ENCODE results near the gene CELF3. TPM values are rescaled to one million over a fixed set of nuclear protein-coding genes. Genes with fewer than 3 reads are reported as not detected.

The CELF3 gene
- total RNA-seq, 2 donors from 2014 or later, result 0.34 TPM; not detected in 1

DNA sequence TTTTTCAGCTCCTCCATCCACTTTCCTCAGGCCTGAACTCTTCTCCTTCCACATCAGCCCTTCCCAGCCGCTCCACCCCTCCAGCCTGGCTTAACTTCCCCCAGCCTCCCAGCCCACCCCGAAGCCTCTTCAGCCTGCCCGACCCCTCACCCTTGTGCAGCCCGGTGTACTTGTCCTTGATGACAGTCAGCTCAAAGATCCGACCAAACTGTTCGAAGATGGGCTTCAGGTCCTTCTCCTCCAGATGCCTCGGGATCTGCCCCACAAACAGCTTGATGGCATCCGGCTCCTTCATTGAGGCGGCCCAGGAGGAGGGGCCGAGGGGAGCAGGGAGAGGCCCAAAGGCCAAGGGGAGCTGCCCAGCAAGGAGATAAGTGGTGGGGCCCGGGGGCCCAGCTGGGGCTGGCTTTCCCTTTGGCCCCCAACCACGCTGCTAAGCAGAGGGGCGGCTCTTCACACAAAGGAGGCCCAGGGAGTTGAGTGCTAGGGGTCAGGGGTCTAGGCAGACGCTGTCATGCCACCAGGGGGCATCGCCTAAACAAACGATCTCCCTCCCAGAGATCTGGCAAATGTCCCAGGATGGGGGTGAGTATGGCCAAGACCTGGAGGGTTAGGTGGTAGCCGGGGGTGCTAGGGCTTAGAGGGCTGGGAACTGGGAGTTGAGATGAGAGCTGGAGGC is 738 bp downstream of the CELF3 start:
- peak overlapping the region; percentile 63 for H3K4me3 Mint-ChIP-seq
- H3K4me1 Mint-ChIP-seq, result peaks cover 16% of the 10 kb centered on the region
- peaks cover 82% of the 10 kb centered on the region for H3K27me3 Mint-ChIP-seq
- no peak overlapping the region for H3K27ac Mint-ChIP-seq
- H3K9me3 ChIP-seq (ENCODE audit: control insufficient read depth, low read length, poor library complexity, severe bottlenecking), result no peaks in the 10 kb centered on the region
- DNase-seq, result no peak
- peaks cover 10% of the 10 kb centered on the region for H3K36me3 Mint-ChIP-seq (ENCODE audit: low read depth)
- ATAC-seq, result no peak

DNA sequence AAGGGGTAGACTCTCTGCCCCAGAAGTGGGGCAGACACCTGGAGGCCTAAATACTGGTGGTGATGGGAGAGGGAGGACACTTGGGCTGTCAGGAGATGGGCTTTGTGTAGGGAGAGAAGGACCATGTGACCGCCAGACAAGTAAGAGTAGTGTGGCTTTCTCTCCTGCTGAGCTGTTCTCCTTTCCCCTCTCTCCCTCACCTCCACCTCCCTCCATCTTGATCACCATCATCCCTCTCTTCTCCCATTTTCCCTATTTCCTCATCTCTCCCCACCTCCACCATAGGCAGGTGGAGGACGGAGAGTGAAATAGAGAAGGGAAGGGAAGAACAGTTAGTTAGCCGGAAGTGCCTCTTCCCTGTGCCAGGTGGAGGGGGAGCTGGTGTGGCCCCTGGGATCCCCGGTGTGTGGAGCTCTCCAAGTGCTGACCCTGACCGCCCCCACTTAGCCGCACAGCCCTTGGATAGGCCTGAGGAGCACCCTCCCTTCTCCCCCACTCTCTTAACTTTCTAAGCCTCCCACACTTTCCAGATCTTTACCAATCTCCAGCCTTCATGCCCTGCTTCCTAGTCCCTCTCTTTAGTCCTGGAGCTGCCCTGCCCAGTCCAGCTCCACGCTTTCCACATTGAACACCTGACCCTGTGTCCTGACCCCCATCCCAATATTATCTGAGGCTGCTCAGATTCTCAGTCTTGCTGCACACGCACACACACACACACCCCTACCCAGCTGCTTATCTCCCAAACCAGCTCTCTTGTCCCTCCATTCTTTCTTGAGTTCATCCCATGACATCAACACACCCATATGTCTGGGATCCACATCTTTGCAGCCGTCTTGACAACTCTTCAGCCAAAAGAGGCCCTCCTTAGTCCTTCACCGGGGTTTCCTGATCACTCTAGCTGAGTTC is 1.5 kb downstream of the CELF3 start:
- Mint-ChIP-seq H3K36me3 (ENCODE audit: low read depth) (peaks cover 10% of the 10 kb centered on the region), H3K4me3 (peak overlapping the region; percentile 63), H3K27ac (no peak overlapping the region), H3K4me1 (peaks cover 9% of the 10 kb centered on the region), H3K27me3 (peaks cover 75% of the 10 kb centered on the region)
- ATAC-seq (no peak), DNase-seq (no peak)
- no peaks in the 10 kb centered on the region for H3K9me3 ChIP-seq (ENCODE audit: control insufficient read depth, low read length, poor library complexity, severe bottlenecking)

DNA sequence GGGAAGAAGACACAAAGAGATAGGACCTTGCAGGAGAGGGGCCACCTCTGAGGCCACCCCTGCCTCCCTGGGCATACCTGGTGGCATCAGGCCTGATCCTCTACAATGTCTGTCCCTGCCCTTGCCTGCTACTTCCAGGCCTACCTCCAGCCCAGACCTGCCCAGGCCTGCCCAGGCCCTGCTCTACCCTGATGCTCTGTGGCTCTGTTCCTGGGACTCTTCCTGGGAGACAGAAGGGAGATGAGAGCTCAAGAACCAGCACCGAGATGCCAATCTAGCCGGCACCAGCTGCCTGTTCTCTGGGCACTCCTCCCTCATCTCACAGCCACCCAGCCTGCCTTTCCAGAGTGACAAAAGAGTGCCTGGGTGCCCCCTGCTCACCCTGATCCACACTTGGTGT is 2.7 kb downstream of the CELF3 start:
- DNase-seq (no peak), ATAC-seq (no peak)
- no peaks in the 10 kb centered on the region for H3K9me3 ChIP-seq (ENCODE audit: control insufficient read depth, low read length, poor library complexity, severe bottlenecking)
- Mint-ChIP-seq H3K4me1 (peaks cover 9% of the 10 kb centered on the region), H3K4me3 (no peak overlapping the region), H3K36me3 (ENCODE audit: low read depth) (peaks cover 10% of the 10 kb centered on the region), H3K27ac (no peak overlapping the region), H3K27me3 (peaks cover 68% of the 10 kb centered on the region)

DNA sequence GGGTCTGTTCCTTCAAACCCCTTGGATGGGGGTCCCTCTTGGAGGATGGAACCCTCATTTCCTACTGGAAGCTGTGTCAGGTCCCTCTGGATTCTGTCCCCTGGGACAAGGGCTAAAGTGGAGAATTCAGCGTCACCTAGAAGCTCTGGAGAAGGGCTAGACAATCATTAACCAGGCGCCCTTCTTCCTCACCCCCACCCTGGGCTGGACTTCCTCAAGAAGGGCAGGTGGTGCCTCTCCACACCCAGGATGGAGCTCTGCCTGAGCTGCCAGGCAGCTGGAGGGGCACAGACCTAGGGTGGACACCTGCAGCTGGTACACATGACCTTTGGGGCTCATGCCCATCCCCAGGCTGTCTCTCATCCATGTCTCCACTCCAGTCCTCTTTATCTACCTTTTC is 3.6 kb downstream of the CELF3 start:
- Mint-ChIP-seq H3K27ac (no peak overlapping the region), H3K36me3 (ENCODE audit: low read depth) (peaks cover 10% of the 10 kb centered on the region), H3K27me3 (peaks cover 59% of the 10 kb centered on the region), H3K4me1 (peaks cover 9% of the 10 kb centered on the region), H3K4me3 (no peak overlapping the region)
- DNase-seq, result no peak
- no peaks in the 10 kb centered on the region for H3K9me3 ChIP-seq (ENCODE audit: control insufficient read depth, low read length, poor library complexity, severe bottlenecking)
- no peak for ATAC-seq

DNA sequence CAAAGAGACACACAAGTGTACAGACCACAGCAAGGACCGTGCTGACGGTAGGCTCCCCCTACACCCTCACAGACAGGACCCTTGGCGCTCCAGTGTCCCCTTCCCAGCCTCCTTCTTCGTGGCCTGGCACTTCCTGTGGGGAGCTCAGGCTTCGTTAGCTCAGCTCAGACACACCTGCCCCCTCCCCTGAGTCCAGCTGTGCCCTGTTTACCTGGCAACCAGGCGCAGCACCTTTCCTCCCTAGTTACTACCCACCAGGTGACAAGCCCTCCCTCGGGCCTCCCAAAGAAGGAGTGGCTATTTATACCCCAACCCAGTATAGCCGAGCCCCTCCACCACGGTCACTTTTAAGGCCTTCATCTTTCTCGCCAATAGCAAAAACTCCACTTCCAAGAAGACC is 4.7 kb downstream of the CELF3 start:
- Mint-ChIP-seq H3K4me3 (no peak overlapping the region), H3K27ac (no peak overlapping the region), H3K4me1 (peaks cover 6% of the 10 kb centered on the region), H3K27me3 (peaks cover 48% of the 10 kb centered on the region), H3K36me3 (ENCODE audit: low read depth) (peaks cover 10% of the 10 kb centered on the region)
- no peaks in the 10 kb centered on the region for H3K9me3 ChIP-seq (ENCODE audit: control insufficient read depth, low read length, poor library complexity, severe bottlenecking)
- ATAC-seq (no peak), DNase-seq (no peak)

DNA sequence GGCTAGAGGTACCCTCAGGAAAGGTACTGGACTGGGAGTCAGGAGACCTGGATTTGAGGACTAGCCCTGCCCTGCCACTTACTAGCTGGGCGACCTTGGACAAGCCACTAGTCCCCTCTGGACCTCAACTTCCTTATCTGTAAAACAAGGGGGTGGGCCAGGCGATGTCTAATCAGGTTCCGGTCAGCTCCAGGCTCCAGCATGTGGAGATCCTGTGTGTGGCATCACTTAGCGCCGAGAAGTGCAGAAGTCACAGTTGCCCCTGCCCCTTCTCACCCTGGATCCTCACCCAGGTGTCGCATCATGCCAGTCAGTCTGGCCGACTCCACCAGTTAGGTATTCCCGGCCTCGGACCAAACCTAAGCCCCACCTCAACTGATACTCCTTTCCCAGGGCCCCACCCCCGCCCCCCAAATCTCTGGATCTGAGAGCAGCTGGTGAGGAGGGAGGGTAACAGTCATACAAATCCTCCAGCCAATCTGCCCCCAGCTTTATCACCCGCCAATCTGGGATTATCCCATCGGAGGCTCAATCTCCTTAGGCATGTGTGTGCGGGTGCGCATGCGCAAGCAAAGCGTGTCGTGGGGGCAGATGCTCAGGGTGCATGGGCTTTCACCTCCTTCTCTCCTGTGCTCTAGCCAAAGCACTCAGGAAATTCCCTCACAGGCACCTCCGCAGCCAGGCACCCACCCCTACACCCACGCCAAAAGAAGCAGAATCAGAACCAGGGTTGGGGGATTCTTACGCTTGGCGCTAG is 5.4 kb downstream of the CELF3 start:
- no peaks in the 10 kb centered on the region for H3K9me3 ChIP-seq (ENCODE audit: control insufficient read depth, low read length, poor library complexity, severe bottlenecking)
- DNase-seq (no peak), ATAC-seq (no peak)
- H3K27ac Mint-ChIP-seq, result no peak overlapping the region
- H3K4me1 Mint-ChIP-seq, result peaks cover 6% of the 10 kb centered on the region
- peaks cover 45% of the 10 kb centered on the region for H3K27me3 Mint-ChIP-seq
- no peak overlapping the region for H3K4me3 Mint-ChIP-seq
- peaks cover 10% of the 10 kb centered on the region for H3K36me3 Mint-ChIP-seq (ENCODE audit: low read depth)

DNA sequence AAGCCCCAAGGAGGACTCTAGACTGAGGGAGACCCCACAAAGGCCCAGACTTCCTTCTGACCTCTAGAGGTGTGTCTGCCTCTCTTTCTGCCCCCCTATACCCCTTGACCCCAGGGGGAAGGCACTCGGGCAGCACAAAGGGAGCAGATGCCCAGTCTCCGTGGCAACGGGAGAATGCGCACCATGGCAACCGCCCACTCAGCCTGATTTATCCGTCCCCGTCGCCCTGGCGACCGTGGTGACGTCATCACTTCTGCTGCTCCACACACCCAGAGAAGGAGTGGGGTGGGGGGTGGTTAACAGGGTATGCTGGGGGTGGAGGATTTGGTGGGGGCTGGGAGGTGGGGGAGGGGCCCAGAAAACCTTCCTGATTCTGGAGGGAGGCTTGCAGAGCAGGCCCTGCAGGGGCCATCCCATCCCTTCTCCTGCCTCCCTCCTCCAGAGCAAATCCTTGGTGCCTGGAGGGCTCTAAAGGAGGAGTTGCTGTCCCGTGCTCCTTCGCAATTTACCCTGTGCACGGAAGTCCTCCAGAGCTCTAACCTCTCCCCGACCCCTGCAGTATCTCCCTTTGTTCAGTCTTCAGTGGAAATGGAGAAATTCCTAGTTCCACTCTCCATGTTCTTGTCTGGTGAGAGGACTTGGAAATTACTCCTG is 6.3 kb downstream of the CELF3 start:
- H3K4me1 Mint-ChIP-seq, result peaks cover 5% of the 10 kb centered on the region
- H3K27ac Mint-ChIP-seq, result no peak overlapping the region
- H3K27me3 Mint-ChIP-seq, result peaks cover 36% of the 10 kb centered on the region
- no peaks in the 10 kb centered on the region for H3K9me3 ChIP-seq (ENCODE audit: control insufficient read depth, low read length, poor library complexity, severe bottlenecking)
- DNase-seq (peak in 1 of 3 donors; percentile 37), ATAC-seq (peak; percentile 78)
- peaks cover 7% of the 10 kb centered on the region for H3K36me3 Mint-ChIP-seq (ENCODE audit: low read depth)
- H3K4me3 Mint-ChIP-seq, result no peak overlapping the region

DNA sequence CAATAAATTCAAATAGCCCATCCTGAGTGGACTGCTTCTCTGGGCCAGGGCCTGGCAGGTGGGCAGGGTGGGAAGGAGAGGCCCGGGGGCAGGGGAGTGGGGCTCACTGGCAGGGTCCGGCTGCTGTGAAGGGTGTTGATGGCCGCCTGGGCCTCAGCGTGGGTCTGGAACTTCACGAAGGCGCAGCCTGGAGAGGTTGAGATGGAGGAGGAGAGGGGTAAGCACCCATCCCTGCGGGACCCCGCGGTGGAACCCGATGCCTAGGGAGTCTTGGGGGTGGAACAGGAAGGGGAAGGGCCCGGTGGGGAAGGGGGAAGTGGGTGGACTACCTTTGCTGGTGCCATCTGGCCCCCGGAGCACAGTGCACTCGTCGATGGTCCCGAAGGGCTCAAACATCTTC is 7.7 kb downstream of the CELF3 start:
- peaks cover 2% of the 10 kb centered on the region for H3K36me3 Mint-ChIP-seq (ENCODE audit: low read depth)
- H3K9me3 ChIP-seq (ENCODE audit: control insufficient read depth, low read length, poor library complexity, severe bottlenecking), result no peaks in the 10 kb centered on the region
- no peak overlapping the region for H3K4me3 Mint-ChIP-seq
- H3K27me3 Mint-ChIP-seq, result peaks cover 22% of the 10 kb centered on the region
- peaks cover 3% of the 10 kb centered on the region for H3K4me1 Mint-ChIP-seq
- DNase-seq (no peak), ATAC-seq (no peak)
- H3K27ac Mint-ChIP-seq, result no peak overlapping the region

DNA sequence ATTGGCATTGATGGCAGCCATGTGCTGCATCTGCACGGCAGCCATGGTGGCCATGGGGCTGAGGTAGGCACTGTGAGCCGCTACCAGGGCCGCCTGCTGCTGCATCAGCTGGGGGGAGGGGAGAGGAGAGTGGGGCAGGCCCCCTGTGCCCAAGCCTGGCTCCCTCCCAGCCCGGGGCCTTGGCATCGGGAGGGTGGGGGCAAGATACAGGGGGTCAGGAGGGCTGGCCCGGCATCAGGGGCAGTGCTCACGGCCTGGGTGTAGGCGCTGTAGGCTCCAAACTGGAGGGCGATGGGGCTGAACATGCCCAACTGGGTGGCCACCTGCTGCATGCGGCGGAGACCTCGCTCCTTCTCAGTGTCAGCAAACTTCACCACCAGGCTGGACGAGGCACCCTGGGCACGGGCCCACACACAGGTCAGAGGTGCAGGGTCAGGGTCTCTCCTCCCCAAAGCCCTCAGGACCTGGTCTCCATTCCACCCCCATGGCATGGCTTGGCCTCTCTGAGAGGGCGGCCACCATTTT is 9.0 kb downstream of the CELF3 start:
- Mint-ChIP-seq H3K4me3 (no peak overlapping the region), H3K27me3 (peaks cover 10% of the 10 kb centered on the region), H3K36me3 (ENCODE audit: low read depth) (peaks cover 2% of the 10 kb centered on the region), H3K4me1 (peaks cover 12% of the 10 kb centered on the region), H3K27ac (no peak overlapping the region)
- DNase-seq, result no peak
- H3K9me3 ChIP-seq (ENCODE audit: control insufficient read depth, low read length, poor library complexity, severe bottlenecking), result no peaks in the 10 kb centered on the region
- no peak for ATAC-seq

DNA sequence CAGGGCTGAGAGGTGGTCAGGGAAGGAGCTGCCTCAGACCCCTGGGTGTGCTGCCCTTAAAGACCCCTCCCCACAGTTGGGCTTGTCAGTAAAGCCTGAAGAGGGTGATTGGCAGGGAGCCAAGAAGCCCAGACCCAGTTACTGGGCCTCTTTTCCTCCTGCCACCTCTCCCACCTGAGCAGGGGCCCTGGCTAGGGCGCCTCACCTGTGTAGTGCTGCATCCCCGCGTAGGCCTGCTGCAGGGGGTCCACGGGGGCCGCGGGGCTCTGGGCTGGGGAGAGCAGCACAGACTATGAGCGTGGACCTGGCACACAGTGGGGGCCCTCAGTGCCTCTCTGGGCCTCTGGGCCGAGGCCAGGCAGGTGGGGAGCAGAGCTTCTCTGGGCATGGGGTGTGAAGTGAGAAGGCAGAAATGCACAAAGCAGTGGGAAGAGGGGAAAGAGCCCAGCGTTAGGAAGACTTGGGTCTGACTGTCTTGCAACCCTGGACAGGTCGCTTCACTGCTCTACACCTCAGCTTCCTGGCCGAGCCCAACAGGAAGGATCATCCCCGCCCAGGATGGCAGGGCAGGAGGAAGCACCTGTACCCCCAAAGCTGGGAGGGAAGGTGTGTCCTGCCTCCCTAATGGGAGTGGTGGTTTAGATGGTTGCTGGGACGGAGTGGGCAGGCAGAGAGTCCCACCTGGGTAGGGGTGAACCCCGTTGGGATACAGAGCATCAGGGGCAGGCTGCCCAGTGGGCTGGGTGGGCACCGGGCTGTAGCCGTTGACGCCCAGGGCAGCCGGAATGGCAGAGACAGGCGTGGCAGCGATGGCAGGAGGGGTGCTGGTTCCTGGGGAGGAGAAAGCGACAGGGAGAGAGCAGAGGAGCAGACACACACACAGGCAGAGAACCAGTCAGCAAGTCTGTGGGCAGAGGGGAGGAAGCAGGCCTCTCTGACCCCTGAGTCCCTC is 9.9 kb downstream of the CELF3 start:
- DNase-seq (no peak), ATAC-seq (no peak)
- Mint-ChIP-seq H3K27ac (peak overlapping the region; percentile 32), H3K27me3 (peaks cover 5% of the 10 kb centered on the region), H3K4me1 (peaks cover 14% of the 10 kb centered on the region), H3K4me3 (no peak overlapping the region), H3K36me3 (ENCODE audit: low read depth) (no peaks in the 10 kb centered on the region)
- H3K9me3 ChIP-seq (ENCODE audit: control insufficient read depth, low read length, poor library complexity, severe bottlenecking), result no peaks in the 10 kb centered on the region

DNA sequence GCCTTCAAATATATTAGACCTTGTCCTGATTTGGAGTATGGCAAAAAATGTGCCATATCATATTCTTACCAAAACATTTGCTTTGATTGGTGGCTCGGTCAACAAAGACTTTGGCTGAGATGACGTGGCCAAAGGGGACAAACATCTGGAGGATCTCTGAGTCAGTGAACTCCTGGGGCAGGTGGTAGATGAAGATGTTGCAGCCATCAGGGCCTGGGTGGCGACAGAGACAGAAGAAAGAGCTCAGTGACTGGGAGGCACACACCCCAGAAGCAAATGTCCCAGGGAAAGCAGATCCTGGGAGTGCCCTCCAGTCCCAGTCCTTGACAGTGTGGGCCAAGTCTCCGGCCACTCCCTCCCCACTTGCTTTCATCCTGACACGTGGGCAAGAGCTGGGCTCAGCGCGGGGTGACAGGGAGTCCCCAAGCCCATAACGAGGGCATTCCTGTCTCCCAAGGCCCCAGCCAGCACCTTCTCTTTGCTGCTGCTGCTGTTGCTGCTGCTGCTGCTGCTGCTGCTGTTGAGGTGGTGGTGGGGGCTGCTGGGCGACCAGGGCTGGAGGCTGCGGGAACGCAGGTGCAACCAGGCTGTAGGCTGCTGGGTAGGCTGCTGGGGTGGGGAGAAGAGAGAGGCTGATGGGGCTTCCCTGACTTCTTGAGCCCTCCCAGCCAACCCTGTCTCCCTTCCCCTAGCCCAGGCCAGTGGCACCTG is 10.7 kb downstream of the CELF3 start:
- Mint-ChIP-seq H3K4me1 (peaks cover 17% of the 10 kb centered on the region), H3K4me3 (no peak overlapping the region), H3K27ac (no peak overlapping the region), H3K36me3 (ENCODE audit: low read depth) (peaks cover 3% of the 10 kb centered on the region), H3K27me3 (peaks cover 5% of the 10 kb centered on the region)
- no peaks in the 10 kb centered on the region for H3K9me3 ChIP-seq (ENCODE audit: control insufficient read depth, low read length, poor library complexity, severe bottlenecking)
- DNase-seq (no peak), ATAC-seq (no peak)
